CD14-positive monocyte (primary cell): Measurements from ENCODE around the gene PXDN. TPM values are rescaled to one million over a fixed set of nuclear protein-coding genes. Genes with fewer than 3 reads are reported as not detected.

Experiments
- DNase-seq, 3 donors: peaks; one replicate each; pipeline ENCODE4 v3.0.0-alpha.2; 2011 to 2022
- H2AFZ ChIP-seq: 2 replicates; pipeline ENCODE4 v1.6.0; 2012; ENCODE audit warnings: mild to moderate bottlenecking, low read depth, low read length, inconsistent platforms; ENCODE audit not compliant: insufficient read depth, poor library complexity, severe bottlenecking
- H3K27ac ChIP-seq, 2 donors: 1 replicate in 1 of 2; 2 replicates in 1 of 2; pipeline ENCODE4 v1.5.1; 2012 to 2013; ENCODE audit warnings: low read length in 2 of 2, control low read depth in 1 of 2, inconsistent platforms in 1 of 2, low read depth in 1 of 2, mild to moderate bottlenecking in 1 of 2
- H3K27me3 ChIP-seq, 2 donors: one replicate each; pipeline versions ENCODE4 v1.6.0 to v1.6.1; 2011 to 2013; ENCODE audit warnings: low read length in 2 of 2; ENCODE audit not compliant: control insufficient read depth in 2 of 2, insufficient read depth in 2 of 2
- H3K36me3 ChIP-seq, 2 donors: replicated peaks in 1 of 2; 1 replicate in 1 of 2; 2 replicates in 1 of 2; pipeline versions ENCODE4 v1.5.1 to v1.6.1; 2012 to 2013; ENCODE audit warnings: low read length in 2 of 2, control low read depth in 1 of 2, inconsistent platforms in 1 of 2, mild to moderate bottlenecking in 1 of 2; ENCODE audit not compliant: insufficient read depth in 2 of 2, control insufficient read depth in 1 of 2
- H3K4me1 ChIP-seq, 2 donors: 1 replicate in 1 of 2; 2 replicates in 1 of 2; pipeline versions ENCODE4 v1.5.1 to v1.6.1; 2012 to 2013; ENCODE audit warnings: low read length in 2 of 2, control low read depth in 1 of 2, inconsistent platforms in 1 of 2, mild to moderate bottlenecking in 1 of 2, moderate library complexity in 1 of 2; ENCODE audit not compliant: insufficient read depth in 2 of 2, control insufficient read depth in 1 of 2
- H3K4me2 ChIP-seq: replicated peaks from 2 replicates; pipeline ENCODE3; 2012; ENCODE audit warnings: low read length, moderate library complexity, mild to moderate bottlenecking; ENCODE audit not compliant: poor library complexity, severe bottlenecking; ENCODE audit errors: extremely low read depth
- H3K4me3 ChIP-seq, 3 experiments: fragments of 200-600 bp in 1 of 3; sonication (generic) in 1 of 3; replicated peaks in 1 of 3; 1 replicate in 2 of 3; 2 replicates in 1 of 3; pipeline ENCODE4 v1.5.1; 2011 to 2013; ENCODE audit warnings: low read length in 3 of 3, mild to moderate bottlenecking in 3 of 3, control low read depth in 2 of 3, low read depth in 2 of 3, inconsistent platforms in 1 of 3, moderate library complexity in 1 of 3
- H3K79me2 ChIP-seq: 2 replicates; pipeline ENCODE4 v1.6.0; 2012; ENCODE audit warnings: mild to moderate bottlenecking, control low read depth, inconsistent platforms, low read length, moderate library complexity; ENCODE audit not compliant: insufficient read depth
- H3K9ac ChIP-seq: 2 replicates; pipeline ENCODE4 v1.6.0; 2017; ENCODE audit warnings: low read length, mild to moderate bottlenecking; ENCODE audit not compliant: insufficient read depth, poor library complexity, severe bottlenecking
- H3K9me3 ChIP-seq, 2 donors: replicated peaks in 1 of 2; 1 replicate in 1 of 2; 2 replicates in 1 of 2; pipeline versions ENCODE4 v1.5.1 to v1.6.1; 2012 to 2013; ENCODE audit warnings: low read length in 2 of 2, control low read depth in 1 of 2; ENCODE audit not compliant: control insufficient read depth in 1 of 2, insufficient read depth in 1 of 2
- H4K20me1 ChIP-seq: 2 replicates; pipeline ENCODE4 v1.6.0; 2012; ENCODE audit warnings: mild to moderate bottlenecking, low read length, control low read depth, moderate library complexity; ENCODE audit not compliant: insufficient read depth
- H3K27ac Mint-ChIP-seq, 7 donors: one replicate each; pipeline ENCODE4 v1.8.0; 2020; ENCODE audit warnings: mild to moderate bottlenecking in 7 of 7, mixed read lengths in 7 of 7, moderate library complexity in 6 of 7, inconsistent platforms in 2 of 7
- H3K27me3 Mint-ChIP-seq, 3 donors: one replicate each; pipeline ENCODE4 v1.8.0; 2021 to 2022; ENCODE audit warnings: low read depth in 3 of 3, mild to moderate bottlenecking in 3 of 3, mixed read lengths in 3 of 3, moderate library complexity in 3 of 3, inconsistent platforms in 1 of 3
- H3K36me3 Mint-ChIP-seq, 2 donors: one replicate each; pipeline ENCODE4 v1.8.0; 2020; ENCODE audit warnings: mixed read lengths in 2 of 2, inconsistent platforms in 1 of 2, mild to moderate bottlenecking in 1 of 2
- H3K4me1 Mint-ChIP-seq: one replicate; pipeline ENCODE4 v1.8.0; 2020; ENCODE audit warnings: mild to moderate bottlenecking, mixed read lengths
- H3K4me3 Mint-ChIP-seq, 2 donors: one replicate each; pipeline ENCODE4 v1.8.0; 2020; ENCODE audit warnings: mild to moderate bottlenecking in 2 of 2, mixed read lengths in 2 of 2, moderate library complexity in 1 of 2
- H3K9me3 Mint-ChIP-seq, 7 donors: one replicate each; pipeline ENCODE4 v1.8.0; 2020 to 2022; ENCODE audit warnings: mixed read lengths in 7 of 7, mild to moderate bottlenecking in 6 of 7, moderate library complexity in 6 of 7, inconsistent platforms in 2 of 7
- CTCF ChIP-seq: fragments of 200-600 bp; IDR thresholded peaks from one replicate; pipeline ENCODE4 v1.8.0; 2022; ENCODE audit warnings: antibody characterized with exemption, mild to moderate bottlenecking
- WGBS: methylation state at CpG from one replicate; pipeline ENCODE4 v1.1.5; 2013; ENCODE audit warnings: missing lambda C conversion rate; ENCODE audit not compliant: insufficient coverage; 5-methylcytosine and 5-hydroxymethylcytosine counted together
- intact Hi-C, 2 donors: fragments of 100-400 bp; cut with micrococcal nuclease; formaldehyde crosslinking; loops; one replicate each; pipeline versions ENCODE4 v1.15.0 to v1.15.1; 2023
- polyA plus RNA-seq, 3 donors: library from polyadenylated mRNA; depleted of rRNA in 1 of 3; unstranded in 2 of 3; stranded (reverse) in 1 of 3; fragments of 300-500 nt in 2 of 3; fragments of >200 nt in 1 of 3; fragmentation: Illumina TruSeq in 2 of 3; gene quantifications; 1 replicate in 2 of 3; 2 replicates in 1 of 3; pipeline ENCODE4 v1.2.3, GENCODE V29; 2012 to 2021

The PXDN gene
- polyA plus RNA-seq, 3 donors: not detected

- no peak overlapping the region for H3K4me3 ChIP-seq
- H3K4me1 ChIP-seq: no peaks in the 10 kb centered on the region
- Mint-ChIP-seq H3K36me3 (no peaks in the 10 kb centered on the region), H3K9me3 (no peaks in the 10 kb centered on the region), H3K27me3 (peaks cover 0 to 4% (median 3%) of the 10 kb centered on the region in 3 donors), H3K4me1 (no peaks in the 10 kb centered on the region), H3K27ac (no peak overlapping the region), H3K4me3 (no peak overlapping the region)
- no peak for TF ChIP-seq CTCF
- H3K79me2 ChIP-seq: no peaks in the 10 kb centered on the region
- H4K20me1 ChIP-seq: no peaks in the 10 kb centered on the region
- DNase-seq: no peak
- no peak overlapping the region for H2AFZ ChIP-seq
- peaks cover 14 to 18% of the 10 kb centered on the region in 2 donors for H3K9me3 ChIP-seq
- H3K36me3 ChIP-seq: no peaks in the 10 kb centered on the region
- H3K27ac ChIP-seq: no peak overlapping the region
- no peak overlapping the region for H3K4me2 ChIP-seq
- H3K27me3 ChIP-seq: peaks cover 0 to 3% of the 10 kb centered on the region in 2 donors
- WGBS: 68% methylated on average over 3 of the region's 5 CpGs
- no peak overlapping the region for H3K9ac ChIP-seq
- intact Hi-C loops: no loop called here
Observed at GRCh38 chr2:1601067-1601412, 143.3 kb downstream of the PXDN start.

GRCh38 chr2:1600191-1601066, 143.9 kb downstream of the PXDN start:
- H3K27me3 ChIP-seq: no peaks in the 10 kb centered on the region
- H4K20me1 ChIP-seq: no peaks in the 10 kb centered on the region
- H3K27me3 Mint-ChIP-seq: no peaks in the 10 kb centered on the region
- 90% methylated on average over 22 of the region's 29 CpGs for WGBS
- intact Hi-C loops: no loop called here
- no peaks in the 10 kb centered on the region for H3K36me3 ChIP-seq
- H3K4me3 Mint-ChIP-seq: no peak overlapping the region
- H3K27ac ChIP-seq: no peak overlapping the region
- no peaks in the 10 kb centered on the region for H3K4me1 ChIP-seq
- no peaks in the 10 kb centered on the region for H3K79me2 ChIP-seq
- H3K4me1 Mint-ChIP-seq: no peaks in the 10 kb centered on the region
- no peaks in the 10 kb centered on the region for H3K36me3 Mint-ChIP-seq
- peaks cover 20 to 24% of the 10 kb centered on the region in 2 donors for H3K9me3 ChIP-seq
- no peak overlapping the region for H3K4me2 ChIP-seq
- no peak overlapping the region for H3K27ac Mint-ChIP-seq
- H3K4me3 ChIP-seq: no peak overlapping the region
- no peak for DNase-seq
- no peak overlapping the region for H3K9ac ChIP-seq
- H2AFZ ChIP-seq: no peak overlapping the region
- TF ChIP-seq CTCF: no peak
- no peaks in the 10 kb centered on the region for H3K9me3 Mint-ChIP-seq
